NCI-H748 (cell line): ENCODE data around the gene IBTK.
"Not testable (repeated sequence)": the region's sequence is repeated elsewhere in the genome, so short reads cannot be mapped to it uniquely, and the experiment has no call there.

Source experiments
- DNase-seq: peaks from one replicate; lab custom pipeline; 2025; ENCODE audit not compliant: unreplicated experiment; lab: John Stamatoyannopoulos, UW

Gene IBTK, protein sequence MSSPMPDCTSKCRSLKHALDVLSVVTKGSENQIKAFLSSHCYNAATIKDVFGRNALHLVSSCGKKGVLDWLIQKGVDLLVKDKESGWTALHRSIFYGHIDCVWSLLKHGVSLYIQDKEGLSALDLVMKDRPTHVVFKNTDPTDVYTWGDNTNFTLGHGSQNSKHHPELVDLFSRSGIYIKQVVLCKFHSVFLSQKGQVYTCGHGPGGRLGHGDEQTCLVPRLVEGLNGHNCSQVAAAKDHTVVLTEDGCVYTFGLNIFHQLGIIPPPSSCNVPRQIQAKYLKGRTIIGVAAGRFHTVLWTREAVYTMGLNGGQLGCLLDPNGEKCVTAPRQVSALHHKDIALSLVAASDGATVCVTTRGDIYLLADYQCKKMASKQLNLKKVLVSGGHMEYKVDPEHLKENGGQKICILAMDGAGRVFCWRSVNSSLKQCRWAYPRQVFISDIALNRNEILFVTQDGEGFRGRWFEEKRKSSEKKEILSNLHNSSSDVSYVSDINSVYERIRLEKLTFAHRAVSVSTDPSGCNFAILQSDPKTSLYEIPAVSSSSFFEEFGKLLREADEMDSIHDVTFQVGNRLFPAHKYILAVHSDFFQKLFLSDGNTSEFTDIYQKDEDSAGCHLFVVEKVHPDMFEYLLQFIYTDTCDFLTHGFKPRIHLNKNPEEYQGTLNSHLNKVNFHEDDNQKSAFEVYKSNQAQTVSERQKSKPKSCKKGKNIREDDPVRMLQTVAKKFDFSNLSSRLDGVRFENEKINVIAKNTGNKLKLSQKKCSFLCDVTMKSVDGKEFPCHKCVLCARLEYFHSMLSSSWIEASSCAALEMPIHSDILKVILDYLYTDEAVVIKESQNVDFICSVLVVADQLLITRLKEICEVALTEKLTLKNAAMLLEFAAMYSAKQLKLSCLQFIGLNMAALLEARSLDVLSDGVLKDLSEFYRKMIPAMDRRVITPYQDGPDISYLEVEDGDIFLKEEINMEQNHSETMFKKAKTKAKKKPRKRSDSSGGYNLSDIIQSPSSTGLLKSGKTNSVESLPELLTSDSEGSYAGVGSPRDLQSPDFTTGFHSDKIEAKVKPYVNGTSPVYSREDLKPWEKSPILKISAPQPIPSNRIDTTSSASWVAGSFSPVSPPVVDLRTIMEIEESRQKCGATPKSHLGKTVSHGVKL (N-terminal part only)

DNA sequence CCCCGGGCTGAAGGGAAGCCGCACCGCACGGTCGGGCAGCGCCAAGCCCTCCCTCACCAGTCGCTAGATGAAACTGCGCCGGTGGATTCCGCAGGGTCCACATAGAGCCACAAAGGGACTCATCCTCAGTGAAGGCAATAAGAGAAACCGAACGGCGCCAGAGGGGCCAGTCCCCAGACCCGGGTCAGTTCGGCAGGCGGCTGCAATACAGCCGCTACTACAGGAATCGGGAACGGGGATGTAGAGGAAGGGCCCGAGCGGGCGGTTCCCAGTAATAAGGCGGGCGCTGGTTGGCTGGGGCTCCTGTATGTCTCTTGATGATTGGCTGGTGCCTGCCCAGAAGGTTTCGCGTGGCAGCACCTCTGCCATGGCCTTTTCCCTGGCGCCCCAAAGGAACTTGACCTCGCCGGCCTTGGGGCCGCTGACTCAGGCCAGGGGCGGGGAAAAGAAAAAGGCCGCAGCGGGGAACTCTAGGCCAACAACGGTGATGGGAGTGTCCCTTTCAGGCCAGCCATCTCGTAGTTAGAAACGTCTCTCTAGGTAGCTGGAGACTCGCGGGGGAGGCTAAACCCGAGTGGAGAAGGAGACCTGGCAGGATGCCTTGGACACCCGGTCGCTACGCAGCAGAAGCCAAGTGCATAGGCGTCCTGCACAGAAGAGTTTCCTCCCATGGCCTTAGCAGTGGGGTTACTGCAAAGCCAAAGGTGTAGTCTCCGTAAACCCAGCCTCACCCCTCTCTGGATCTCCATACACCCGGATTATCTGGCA is at the start of gene IBTK:
Gene IBTK (minus strand): TSS at position 240 of the 768 bp plus-strand sequence. CDS start 7,258 bp downstream, outside the sequence.
- peak; percentile 92 for DNase-seq

- DNase-seq = no peak
Measured at GRCh38 chr6:82283771-82284410, 36.3 kb upstream of the IBTK start.

- DNase-seq = not testable (repeated sequence)
Measured at GRCh38 chr6:82281550-82281949, 34.0 kb upstream of the IBTK start.

GRCh38 chr6:82277686-82278085 is 30.1 kb upstream of the IBTK start:
- DNase-seq = no peak

DNA sequence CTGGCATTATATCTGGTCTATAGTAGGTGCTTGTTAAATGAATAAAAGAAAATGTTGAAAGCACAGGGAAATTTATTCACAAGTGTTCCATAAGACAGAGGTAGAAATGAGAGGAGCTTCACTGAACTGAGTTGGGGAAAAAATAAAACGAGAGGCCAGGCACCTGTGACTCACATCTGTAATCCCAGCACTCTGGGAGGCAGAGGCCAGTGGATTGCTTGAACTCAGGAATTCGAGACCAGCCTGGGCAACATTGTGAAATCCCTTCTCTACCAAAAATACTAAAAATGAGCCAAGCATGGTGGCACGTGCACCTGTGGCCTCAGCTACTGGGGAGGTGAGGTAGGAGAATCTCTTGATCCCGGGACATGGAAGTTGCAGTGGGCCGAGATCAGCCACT is 28.1 kb upstream of the IBTK start:
- no peak for DNase-seq

DNA sequence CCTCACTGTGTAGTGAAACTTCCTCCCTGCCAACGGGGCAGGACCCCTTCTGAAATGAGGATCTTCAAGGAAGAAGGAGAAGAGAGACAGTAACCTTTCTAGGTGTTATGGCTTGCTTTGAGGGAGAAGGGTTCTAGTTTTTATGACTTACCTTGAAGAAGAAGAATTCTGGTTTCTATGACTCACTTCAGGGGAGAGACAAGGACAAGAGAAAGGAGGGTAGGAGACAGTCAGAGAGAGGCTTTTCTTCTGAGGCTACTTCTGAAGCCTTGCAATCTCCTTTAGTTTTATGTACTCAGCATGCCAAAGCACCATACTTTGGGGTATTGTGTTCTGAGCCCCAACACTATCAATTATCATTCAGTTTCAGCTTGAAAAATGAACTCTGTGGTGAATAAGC is 25.8 kb upstream of the IBTK start:
- no peak for DNase-seq

- DNase-seq = peak; percentile 68
Measured at GRCh38 chr6:82270881-82271635, 23.5 kb upstream of the IBTK start.

DNA sequence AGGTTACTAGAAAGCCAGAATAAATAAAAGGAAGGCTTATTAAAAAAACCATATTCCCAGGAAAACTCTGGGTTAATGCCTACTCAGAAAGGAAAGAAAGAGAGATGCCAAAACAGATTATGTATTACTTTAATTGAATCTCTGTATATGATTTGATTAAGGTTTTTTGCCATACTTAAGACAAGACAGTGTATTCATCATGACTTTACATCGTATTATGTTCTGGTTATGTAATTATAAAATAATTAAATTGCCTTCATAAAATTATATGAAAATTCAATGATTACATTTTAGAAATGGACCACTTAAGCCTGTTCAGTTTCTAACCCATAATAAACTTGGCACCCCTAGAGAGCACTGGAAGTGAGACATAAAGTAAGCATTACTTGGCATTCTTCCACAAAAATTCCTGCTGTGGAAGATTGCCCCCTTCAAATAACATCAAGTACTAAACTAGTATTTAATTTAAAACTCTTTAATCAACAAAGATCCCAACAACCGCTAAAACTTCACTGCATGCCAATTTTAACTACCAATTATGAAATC is 20.8 kb upstream of the IBTK start:
- DNase-seq = no peak

- DNase-seq = peak; percentile 53
Measured at GRCh38 chr6:82264824-82265223, 17.3 kb upstream of the IBTK start.

GRCh38 chr6:82264321-82264720 is 16.8 kb upstream of the IBTK start:
- no peak for DNase-seq

- no peak for DNase-seq
Measured at GRCh38 chr6:82263916-82264315, 16.4 kb upstream of the IBTK start.

DNA sequence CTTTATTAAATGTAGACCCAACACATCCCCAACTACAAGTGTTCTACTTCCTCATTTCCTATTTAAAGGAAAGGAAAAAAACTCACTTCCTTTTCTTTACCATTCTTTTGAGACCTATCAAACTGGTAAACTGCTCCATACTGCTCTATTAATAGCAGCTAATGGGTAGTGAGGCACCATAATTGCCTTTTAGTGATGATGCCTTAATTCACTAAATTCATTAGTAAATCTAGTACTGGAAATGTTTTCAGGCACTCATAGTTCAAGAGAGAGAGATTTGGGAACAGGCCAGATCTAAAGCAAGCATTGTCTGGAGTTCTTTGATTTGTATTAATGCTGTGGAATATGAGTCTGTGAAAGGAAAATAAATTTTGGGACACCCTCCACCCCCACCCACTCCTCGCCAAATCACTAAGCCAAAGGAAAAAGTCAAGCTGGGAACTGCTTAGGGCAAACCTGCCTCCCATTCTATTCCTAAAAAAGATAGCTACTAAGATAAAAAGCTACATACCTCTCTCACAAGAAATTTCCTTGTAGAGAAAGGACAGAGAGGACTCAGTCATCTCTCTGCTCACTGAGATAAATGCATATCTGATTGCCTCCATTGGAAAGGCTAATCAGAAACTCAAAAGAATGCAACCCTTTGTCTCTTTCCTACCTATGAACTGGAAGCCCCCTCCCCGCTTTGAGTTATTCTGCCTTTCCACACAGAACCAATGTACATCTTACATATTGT is 13.6 kb upstream of the IBTK start:
- no peak for DNase-seq

DNA sequence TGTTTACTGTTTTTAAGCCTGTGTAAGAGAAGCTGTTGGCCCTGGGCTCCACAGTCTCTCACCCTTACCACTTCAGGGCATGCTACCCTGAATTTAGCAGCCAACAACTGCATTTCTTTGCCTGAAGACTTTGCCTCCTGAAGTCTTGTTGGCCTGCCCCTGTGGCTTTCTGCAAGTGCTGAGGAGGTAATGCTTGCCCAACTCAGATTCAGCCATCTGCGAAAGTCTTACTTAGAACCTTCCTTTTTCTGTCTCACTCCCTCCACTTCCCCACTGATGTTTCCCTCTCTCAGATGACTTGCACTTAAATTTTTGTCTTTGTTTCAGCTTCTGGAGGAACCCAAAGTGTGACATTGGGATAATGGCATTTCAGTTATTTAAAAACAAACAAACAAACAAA is 11.8 kb upstream of the IBTK start:
- DNase-seq = no peak

GRCh38 chr6:82257088-82257774 is 9.7 kb upstream of the IBTK start:
- DNase-seq = peak; percentile 19

DNA sequence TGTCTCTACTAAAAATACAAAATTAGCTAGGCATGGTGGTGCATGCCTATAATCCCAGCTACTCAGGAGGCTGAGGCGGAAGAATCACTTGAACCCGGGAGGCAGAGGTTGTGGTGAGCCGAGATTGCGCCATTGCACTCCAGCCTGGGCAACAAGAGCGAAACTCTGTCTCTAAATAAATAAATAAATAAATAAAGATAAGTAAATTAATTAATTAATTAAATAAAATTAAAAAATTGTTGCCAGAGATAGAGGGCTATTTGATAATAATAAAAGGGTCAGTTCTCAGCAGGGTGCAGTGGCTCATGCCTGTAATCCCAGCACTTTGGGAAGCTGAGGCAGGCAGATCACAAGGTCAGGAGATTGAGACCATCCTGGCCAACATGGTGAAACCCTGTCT is 7.2 kb upstream of the IBTK start:
- DNase-seq = not testable (repeated sequence)

- peak; percentile 62 for DNase-seq
Measured at GRCh38 chr6:82251942-82252341, 4.4 kb upstream of the IBTK start.

GRCh38 chr6:82249381-82250253 is 2.1 kb upstream of the IBTK start:
- DNase-seq = no peak
